Stimulated activated CD8-positive, alpha-beta memory T cell treated with anti-CD3 and anti-CD28 coated beads, Interleukin-15, amount 100 ng/mL, for 48 hours (primary cell): ENCODE data around the gene XYLT1.

Experiments
- DNase-seq, 2 donors: peaks; one replicate each; pipeline ENCODE4 v3.0.0-alpha.2; 2020; ENCODE audit warnings: low read depth in 2 of 2

Gene XYLT1

GRCh38 chr16:17196526-17196925, 274.2 kb downstream of the XYLT1 start:
- no peak for DNase-seq

DNA sequence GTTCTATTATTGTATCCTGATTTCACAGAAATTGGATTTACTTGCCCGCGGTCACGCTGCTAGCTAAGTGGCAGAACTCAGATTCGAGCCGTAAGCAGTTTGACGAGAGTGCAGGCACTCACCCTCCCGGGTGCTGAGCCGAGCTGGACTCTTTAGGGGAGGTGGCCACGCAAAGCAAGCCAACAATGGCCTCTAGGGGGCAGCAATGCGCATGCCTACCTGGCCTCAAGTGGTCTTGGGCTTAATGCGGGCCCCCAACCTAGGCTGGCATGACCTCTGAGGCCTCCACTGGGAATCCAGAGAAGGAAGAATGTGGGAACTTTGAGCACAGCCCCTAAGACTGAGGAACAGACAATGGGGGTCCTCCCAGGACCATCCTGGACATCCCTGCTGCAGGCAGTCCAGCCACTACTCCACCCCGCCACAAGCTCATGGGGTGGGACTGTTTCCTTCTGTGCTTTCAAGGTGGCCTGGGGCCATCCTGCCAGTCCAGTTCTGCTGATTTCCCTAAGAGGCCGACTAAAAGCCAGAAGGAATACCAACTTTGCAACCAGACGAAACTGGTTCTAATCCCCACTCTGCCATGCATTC, 276.5 kb downstream of the XYLT1 start:
- DNase-seq: peak; percentile 13 to 20

- no peak for DNase-seq
Measured at GRCh38 chr16:17193566-17194100, 277.1 kb downstream of the XYLT1 start.

DNA sequence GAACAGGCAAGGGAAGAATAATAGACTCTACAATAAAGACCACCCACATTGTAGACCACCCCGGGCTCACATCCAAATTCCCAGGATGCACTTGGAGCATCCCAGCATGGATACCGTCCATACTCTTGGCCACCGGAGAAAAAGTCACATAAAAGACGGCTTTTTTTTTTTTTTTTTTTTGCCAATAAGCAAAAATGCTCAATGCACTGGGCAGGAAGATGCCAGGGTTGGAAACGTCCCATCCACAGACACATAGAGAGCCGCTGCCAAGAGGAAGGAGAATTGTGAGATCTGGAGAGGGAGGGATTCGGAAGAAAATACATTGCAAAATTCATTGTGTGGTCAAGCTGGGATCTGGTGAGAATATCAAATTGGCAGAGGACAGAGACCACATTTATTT, 286.7 kb downstream of the XYLT1 start:
- DNase-seq: no peak

- no peak for DNase-seq
Measured at GRCh38 chr16:17177959-17178905, 292.5 kb downstream of the XYLT1 start.

DNA sequence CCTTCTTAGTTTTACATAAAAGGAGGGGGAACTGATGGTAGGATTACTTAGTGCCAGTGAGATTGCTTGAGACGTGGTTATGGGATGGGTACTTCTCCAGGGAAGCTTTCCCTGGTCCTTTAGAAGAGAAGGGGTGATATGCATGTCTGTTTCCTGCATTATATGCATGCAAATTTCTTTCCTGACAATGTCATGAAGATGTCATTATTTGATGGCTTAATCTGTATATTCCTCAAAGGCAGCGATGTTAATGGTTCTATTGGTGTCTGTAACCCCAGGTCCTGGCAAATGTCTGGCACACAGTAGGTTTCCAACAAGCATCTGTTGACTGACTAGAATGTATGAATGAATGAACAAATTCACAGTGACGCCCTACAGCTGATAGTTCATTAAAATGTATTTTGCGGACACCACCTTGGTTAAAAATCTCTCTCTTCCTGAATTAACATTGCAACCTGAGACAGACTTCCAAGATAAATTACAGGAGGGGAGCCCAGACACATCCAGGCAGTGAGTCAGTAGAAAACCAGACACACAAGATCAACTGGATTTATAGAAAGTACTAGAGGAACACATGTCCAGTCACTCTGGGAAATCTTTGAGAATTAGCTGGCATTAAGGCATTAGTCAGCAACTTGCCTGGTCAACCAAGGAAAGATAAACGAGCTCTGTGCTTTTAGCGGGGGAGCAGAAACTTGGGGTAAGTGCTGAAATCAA, 293.4 kb downstream of the XYLT1 start:
- no peak for DNase-seq

- no peak for DNase-seq
Measured at GRCh38 chr16:17176199-17176598, 294.6 kb downstream of the XYLT1 start.

- no peak for DNase-seq
Measured at GRCh38 chr16:17173281-17173680, 297.5 kb downstream of the XYLT1 start.

GRCh38 chr16:17171250-17172143, 299.3 kb downstream of the XYLT1 start:
- no peak for DNase-seq

- no peak for DNase-seq
Measured at GRCh38 chr16:17170435-17170834, 300.3 kb downstream of the XYLT1 start.

- no peak for DNase-seq
Measured at GRCh38 chr16:17168181-17168580, 302.6 kb downstream of the XYLT1 start.

- no peak for DNase-seq
Measured at GRCh38 chr16:17166095-17166494, 304.7 kb downstream of the XYLT1 start.

DNA sequence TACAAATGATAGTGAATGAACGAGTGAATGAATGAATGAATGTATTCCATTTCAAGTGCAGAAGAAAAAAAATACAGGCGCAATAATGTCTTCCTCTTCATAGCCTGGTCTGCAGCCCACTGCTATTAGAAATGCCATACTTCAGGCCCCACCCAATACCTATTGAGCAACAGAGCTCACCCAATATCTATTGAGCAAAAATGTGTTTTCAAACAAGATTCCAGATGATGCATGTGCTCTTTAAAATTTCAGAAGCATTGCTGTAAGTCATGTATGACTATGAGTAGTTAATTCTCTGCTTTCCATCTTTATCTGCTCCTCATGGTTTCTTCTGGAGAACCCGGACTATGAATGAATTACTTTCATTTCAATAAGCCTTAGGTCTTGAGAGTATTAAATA, 308.2 kb downstream of the XYLT1 start:
- no peak for DNase-seq

- no peak for DNase-seq
Measured at GRCh38 chr16:17160920-17161431, 309.8 kb downstream of the XYLT1 start.

- DNase-seq: no peak
Measured at GRCh38 chr16:17160285-17160853, 310.4 kb downstream of the XYLT1 start.

DNA sequence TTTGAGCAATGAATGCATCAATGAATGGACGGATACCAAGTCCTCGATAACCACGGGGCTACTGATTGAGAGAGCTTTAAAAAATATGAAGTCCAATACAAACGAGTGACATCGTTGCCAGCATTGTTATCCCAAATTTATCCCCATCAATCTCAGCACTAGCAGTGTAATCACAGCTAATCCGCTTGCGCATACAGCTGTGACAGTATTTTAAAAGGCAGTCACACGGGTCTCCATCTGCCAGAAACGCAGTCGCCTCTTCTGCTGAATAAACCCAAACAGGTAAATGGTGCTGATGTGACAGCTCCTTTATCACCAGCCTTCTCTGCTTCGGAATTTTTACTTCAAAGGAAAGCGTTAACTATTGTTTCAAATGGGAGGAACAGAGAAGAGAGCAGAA, 311.1 kb downstream of the XYLT1 start:
- DNase-seq: no peak

GRCh38 chr16:17155936-17156335, 314.8 kb downstream of the XYLT1 start:
- DNase-seq: no peak

DNA sequence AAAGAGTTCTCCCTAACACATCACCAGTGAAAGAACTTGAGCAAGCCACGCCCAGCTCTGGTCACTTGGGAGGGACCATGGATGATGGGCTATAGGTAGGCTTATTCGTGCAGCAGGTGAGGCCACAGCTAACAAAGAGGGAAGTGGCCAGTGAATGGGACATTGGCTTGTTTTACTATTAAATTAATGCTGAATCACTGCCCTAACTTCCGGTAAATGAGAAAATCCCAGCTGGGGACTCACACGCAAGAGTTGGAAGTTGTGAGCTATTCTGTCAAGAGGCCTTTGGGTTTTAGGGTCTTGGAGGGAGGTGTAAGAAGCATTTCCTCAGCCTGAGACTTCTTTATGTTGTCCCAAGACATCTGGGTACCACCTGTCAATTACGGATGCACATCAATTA, 315.3 kb downstream of the XYLT1 start:
- DNase-seq: no peak

DNA sequence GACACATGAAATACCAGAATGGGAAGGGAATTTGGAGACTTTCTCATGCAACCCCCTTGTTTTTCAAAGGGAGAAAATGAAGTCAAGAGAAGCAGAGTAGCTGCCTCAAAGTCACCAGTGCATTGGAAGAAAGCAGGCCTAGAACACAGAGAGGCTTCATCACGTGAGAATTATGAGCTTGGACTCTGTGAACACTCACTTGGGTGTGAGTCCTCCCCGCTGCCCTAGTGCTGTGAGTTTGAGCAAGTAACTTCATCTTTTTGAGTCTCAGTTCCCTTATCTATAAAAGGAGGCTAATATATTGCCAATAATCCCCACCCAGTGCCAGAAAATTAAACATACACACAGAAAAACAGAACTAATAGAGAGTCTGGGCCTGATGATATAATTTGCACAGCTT, 315.8 kb downstream of the XYLT1 start:
- DNase-seq: no peak

- no peak for DNase-seq
Measured at GRCh38 chr16:17152311-17152710, 318.4 kb downstream of the XYLT1 start.

DNA sequence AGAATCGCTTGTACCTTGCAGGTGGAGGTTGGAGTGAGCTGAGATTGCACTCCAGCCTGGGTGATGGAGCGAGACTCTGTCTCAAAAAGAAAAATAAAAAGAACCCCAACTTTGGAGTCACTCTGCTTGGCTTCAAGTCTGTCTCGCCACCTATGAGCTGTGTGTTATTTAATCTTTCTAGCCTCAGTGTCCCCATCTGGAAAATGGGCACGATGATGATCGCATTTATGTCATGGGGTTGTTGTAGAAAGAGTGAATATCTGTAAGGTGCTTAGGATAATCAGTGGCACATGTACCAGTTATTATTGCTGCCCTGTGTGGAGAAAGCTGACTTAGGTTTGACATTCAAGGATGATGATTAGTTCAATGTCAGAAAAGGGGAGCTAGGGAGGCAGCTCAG, 319.4 kb downstream of the XYLT1 start:
- no peak for DNase-seq
